Adipocyte (in vitro differentiated cells): ENCODE results near the gene WNT7B.
A peak's percentile ranks its signal among the peaks of the same experiment; 100 is the strongest.

ENCODE experiments used
- DNase-seq: peaks from one replicate; pipeline ENCODE4 v3.0.0-alpha.2; 2015; ENCODE audit warnings: low read depth
- H3K27me3 ChIP-seq: replicated peaks from 2 replicates; pipeline ENCODE4 v1.7.0; 2013; ENCODE audit warnings: mild to moderate bottlenecking, low read length, moderate library complexity; ENCODE audit not compliant: control insufficient read depth, insufficient read depth
- H3K36me3 ChIP-seq: 2 replicates; pipeline ENCODE4 v1.7.0; 2013; ENCODE audit warnings: low read length, mild to moderate bottlenecking, moderate library complexity; ENCODE audit not compliant: control insufficient read depth, insufficient read depth, severe bottlenecking
- H3K4me1 ChIP-seq: 2 replicates; pipeline ENCODE4 v1.7.0; 2013; ENCODE audit warnings: mild to moderate bottlenecking, low read length, moderate library complexity; ENCODE audit not compliant: control insufficient read depth, insufficient read depth
- H3K4me3 ChIP-seq: 2 replicates; pipeline ENCODE4 v1.7.0; 2013; ENCODE audit warnings: mild to moderate bottlenecking, low read length, moderate library complexity
- H3K9ac ChIP-seq: 2 replicates; pipeline ENCODE4 v1.7.0; 2013; ENCODE audit warnings: mild to moderate bottlenecking, low read length, moderate library complexity
- H3K9me3 ChIP-seq: 2 replicates; pipeline ENCODE4 v1.7.0; 2013; ENCODE audit warnings: mild to moderate bottlenecking, low read length, moderate library complexity; ENCODE audit not compliant: control insufficient read depth

WNT7B gene

DNA sequence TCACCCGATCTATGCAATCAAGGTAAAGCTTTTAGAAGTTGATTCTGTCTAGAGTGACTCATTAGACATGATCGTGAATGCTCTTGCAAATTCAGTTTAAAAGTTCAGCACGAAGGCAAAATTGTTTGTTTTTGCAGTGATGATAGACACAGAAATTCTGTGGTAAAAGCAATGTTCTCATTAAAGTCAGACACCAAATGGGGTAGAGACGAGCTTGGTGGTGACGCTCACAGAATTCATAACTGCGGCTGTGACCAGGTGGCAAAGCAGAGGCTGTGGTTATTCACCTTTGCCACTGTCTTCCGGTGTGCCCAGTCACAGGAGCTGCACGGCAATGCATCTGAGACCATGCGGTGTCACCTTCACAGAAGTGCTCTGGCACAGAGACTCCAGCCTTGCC lies 83.4 kb downstream of the WNT7B start:
- H3K36me3 ChIP-seq = no peaks in the 10 kb centered on the region
- no peak overlapping the region for H3K9ac ChIP-seq
- no peaks in the 10 kb centered on the region for H3K9me3 ChIP-seq
- no peak for DNase-seq
- H3K27me3 ChIP-seq = peaks cover 52% of the 10 kb centered on the region
- H3K4me3 ChIP-seq = no peak overlapping the region
- no peaks in the 10 kb centered on the region for H3K4me1 ChIP-seq

GRCh38 chr22:45892681-45893461 lies 84.1 kb downstream of the WNT7B start:
- Histone ChIP-seq H3K9ac (no peak overlapping the region), H3K36me3 (no peaks in the 10 kb centered on the region), H3K4me3 (no peak overlapping the region), H3K9me3 (no peaks in the 10 kb centered on the region), H3K4me1 (no peaks in the 10 kb centered on the region), H3K27me3 (peaks cover 52% of the 10 kb centered on the region)
- no peak for DNase-seq

- DNase-seq = no peak
- H3K36me3 ChIP-seq = no peaks in the 10 kb centered on the region
- H3K4me1 ChIP-seq = no peaks in the 10 kb centered on the region
- H3K4me3 ChIP-seq = no peak overlapping the region
- H3K9me3 ChIP-seq = no peaks in the 10 kb centered on the region
- peaks cover 48% of the 10 kb centered on the region for H3K27me3 ChIP-seq
- no peak overlapping the region for H3K9ac ChIP-seq
These were observed 84.9 kb downstream of the WNT7B start for GRCh38 chr22:45891996-45892621.

DNA sequence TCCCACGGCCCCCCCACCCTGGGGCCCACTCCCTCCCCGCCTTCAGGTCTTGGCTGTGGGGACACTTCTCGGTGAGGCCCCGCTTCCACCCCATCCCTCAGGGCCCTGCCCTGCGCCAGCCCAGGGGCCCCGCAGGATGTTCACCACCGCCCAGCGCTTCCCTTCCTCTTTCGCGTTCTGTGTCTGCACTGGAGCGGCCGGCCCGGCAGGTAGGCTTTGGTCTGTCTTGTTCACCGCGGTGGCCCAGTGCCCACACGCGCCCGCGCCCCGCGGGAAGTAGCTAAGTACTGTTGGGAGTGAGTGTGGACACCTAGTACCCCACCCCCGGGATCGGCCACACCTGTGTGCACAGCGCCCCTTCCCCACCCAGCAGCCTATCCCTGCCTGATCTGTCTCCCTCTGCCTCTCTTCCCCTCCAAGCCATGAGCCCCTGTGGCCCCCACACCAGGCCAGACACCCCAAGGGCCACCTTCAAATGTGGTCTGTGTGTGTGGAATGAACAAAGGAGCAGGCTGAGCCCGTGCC lies 85.4 kb downstream of the WNT7B start:
- H3K36me3 ChIP-seq = no peaks in the 10 kb centered on the region
- no peak overlapping the region for H3K4me3 ChIP-seq

DNA sequence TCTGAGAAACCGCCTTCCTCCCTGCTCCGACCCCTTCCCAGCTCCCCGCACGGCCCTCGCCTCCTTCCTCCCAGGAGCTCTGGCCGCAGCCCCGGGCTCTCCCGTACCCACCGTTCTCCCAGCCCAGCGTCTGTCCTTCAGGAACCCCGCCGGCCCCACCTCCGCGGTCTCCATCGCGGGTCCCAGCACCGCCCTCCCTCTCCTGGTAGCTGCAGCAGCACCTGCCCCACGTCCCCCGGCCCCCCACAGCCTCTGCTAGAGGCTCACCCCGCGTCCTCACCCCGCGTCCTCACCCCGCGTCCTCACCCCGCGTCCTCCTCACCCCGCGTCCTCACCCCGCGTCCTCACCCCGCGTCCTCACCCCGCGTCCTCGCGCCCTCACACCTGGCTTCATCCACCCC lies 85.9 kb downstream of the WNT7B start:
- DNase-seq = no peak
- Histone ChIP-seq H3K4me1 (no peaks in the 10 kb centered on the region), H3K36me3 (no peaks in the 10 kb centered on the region), H3K9ac (no peak overlapping the region), H3K9me3 (no peaks in the 10 kb centered on the region), H3K4me3 (no peak overlapping the region), H3K27me3 (peaks cover 44% of the 10 kb centered on the region)

More for the DNA sequence above, 85.4 kb downstream of the WNT7B start:
- Histone ChIP-seq H3K4me1 (no peaks in the 10 kb centered on the region), H3K9ac (no peak overlapping the region), H3K9me3 (no peaks in the 10 kb centered on the region), H3K27me3 (peaks cover 48% of the 10 kb centered on the region)
- DNase-seq = no peak

- Histone ChIP-seq H3K4me3 (no peak overlapping the region), H3K4me1 (no peaks in the 10 kb centered on the region), H3K9ac (no peak overlapping the region), H3K9me3 (no peaks in the 10 kb centered on the region), H3K36me3 (no peaks in the 10 kb centered on the region), H3K27me3 (peaks cover 38% of the 10 kb centered on the region)
- DNase-seq = no peak
These were observed 86.7 kb downstream of the WNT7B start for GRCh38 chr22:45890351-45890635.

DNA sequence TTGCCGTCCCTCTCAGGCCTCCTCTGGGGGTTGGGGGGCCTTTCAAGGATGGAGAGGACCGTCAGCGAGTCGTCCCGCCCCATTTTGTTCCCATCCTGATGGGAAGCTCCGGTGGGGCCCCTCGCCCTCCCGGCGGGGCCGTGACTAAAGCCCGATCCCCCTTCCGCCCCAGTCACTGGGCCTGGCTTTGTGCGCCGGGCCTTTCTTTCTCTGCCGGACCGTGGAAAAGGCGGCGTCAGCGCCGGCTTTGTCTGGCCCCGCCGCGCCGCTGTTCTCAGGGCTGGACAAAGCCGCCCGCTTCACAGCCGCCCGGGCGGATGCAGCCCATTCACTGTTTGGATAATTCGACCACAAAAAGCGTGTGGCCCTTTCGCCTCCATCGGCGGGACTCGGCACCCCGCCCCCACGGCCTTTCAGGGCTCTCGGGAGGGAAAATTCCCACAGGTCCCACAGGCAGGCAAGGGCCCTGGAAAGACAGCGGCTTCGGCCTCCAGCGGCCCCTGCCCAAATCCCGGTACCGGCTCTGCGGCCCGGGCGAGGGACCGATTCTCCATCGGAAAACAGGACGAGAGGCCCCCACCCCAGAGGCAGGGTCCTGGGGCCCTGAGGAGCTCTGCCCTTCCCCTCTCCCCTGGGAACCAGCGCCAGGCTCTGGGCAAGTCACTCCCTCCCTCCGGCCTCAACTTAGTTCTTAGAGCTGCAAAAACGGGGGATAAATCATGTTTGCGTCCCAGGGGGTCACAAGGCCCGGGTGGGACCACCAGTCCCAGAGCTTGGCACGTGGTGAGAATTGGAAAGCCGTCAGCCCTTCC lies 87.2 kb downstream of the WNT7B start:
- no peaks in the 10 kb centered on the region for H3K36me3 ChIP-seq
- H3K9ac ChIP-seq = no peak overlapping the region
- no peaks in the 10 kb centered on the region for H3K9me3 ChIP-seq
- DNase-seq = peak; percentile 40
- peaks cover 40% of the 10 kb centered on the region for H3K27me3 ChIP-seq
- H3K4me1 ChIP-seq = no peaks in the 10 kb centered on the region
- no peak overlapping the region for H3K4me3 ChIP-seq

- Histone ChIP-seq H3K27me3 (peaks cover 45% of the 10 kb centered on the region), H3K36me3 (no peaks in the 10 kb centered on the region), H3K4me1 (no peaks in the 10 kb centered on the region), H3K9me3 (no peaks in the 10 kb centered on the region), H3K4me3 (no peak overlapping the region), H3K9ac (no peak overlapping the region)
- DNase-seq = no peak
These were observed 87.8 kb downstream of the WNT7B start for GRCh38 chr22:45889093-45889538.

DNA sequence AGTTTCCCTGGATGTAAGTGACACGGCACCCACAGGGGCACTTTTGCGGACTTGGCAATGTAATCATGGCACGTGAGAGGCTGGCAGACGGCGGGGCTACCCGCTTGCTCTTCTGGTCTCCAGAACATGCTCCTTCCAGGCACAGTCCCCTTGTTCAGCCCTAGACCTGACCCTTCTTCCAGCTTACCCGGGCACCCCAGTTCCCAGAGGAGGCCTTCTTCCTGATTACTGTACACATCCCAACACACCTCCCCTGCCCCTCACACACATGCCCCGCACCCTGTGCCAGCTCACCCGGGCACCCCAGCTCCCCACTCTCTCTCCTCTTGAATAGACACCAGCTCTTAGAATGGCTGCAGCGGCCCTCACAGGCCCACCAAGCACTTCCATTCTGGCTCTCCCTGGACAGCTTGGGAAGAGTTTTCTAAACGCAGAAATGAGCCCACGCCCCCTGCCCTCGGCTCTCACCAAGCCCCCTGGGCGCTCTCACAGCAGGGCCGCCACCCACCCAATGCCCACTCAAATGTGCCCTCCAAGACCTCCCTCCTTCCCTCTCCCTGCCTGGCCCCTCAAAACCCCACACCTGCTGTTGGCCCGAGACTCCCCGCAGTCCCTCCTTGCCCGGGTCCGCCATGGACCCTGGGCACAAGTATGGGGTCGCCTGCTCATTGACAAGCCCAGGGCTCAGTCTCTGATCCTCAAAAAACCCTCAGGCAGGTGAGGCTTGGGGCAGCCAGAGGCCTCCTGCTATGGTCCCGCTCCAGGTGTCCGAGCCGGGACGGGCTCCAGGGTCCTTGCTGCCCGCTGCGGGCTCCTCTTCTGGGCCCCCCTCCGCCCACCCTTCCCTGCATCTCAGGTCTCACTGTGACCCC lies 88.5 kb downstream of the WNT7B start:
- no peaks in the 10 kb centered on the region for H3K9me3 ChIP-seq
- H3K9ac ChIP-seq = no peak overlapping the region
- peaks cover 44% of the 10 kb centered on the region for H3K27me3 ChIP-seq
- H3K4me3 ChIP-seq = no peak overlapping the region
- no peak for DNase-seq
- H3K36me3 ChIP-seq = no peaks in the 10 kb centered on the region
- no peaks in the 10 kb centered on the region for H3K4me1 ChIP-seq

- Histone ChIP-seq H3K36me3 (no peaks in the 10 kb centered on the region), H3K4me3 (no peak overlapping the region), H3K4me1 (no peaks in the 10 kb centered on the region), H3K9ac (no peak overlapping the region), H3K27me3 (peaks cover 48% of the 10 kb centered on the region), H3K9me3 (no peaks in the 10 kb centered on the region)
- no peak for DNase-seq
These were observed 89.5 kb downstream of the WNT7B start for GRCh38 chr22:45887202-45888131.
